ENCODE measurements around the gene CTXND1. TPM values are rescaled to one million over a fixed set of nuclear protein-coding genes. Genes with fewer than 3 reads are reported as not detected.

CTXND1 gene
- total and polyA plus RNA-seq, 2 of the 8 experiments (the other 6 are each of a cell fraction or from before 2014, with no cell fraction given), result 0.03 TPM; not detected in 1

DNA sequence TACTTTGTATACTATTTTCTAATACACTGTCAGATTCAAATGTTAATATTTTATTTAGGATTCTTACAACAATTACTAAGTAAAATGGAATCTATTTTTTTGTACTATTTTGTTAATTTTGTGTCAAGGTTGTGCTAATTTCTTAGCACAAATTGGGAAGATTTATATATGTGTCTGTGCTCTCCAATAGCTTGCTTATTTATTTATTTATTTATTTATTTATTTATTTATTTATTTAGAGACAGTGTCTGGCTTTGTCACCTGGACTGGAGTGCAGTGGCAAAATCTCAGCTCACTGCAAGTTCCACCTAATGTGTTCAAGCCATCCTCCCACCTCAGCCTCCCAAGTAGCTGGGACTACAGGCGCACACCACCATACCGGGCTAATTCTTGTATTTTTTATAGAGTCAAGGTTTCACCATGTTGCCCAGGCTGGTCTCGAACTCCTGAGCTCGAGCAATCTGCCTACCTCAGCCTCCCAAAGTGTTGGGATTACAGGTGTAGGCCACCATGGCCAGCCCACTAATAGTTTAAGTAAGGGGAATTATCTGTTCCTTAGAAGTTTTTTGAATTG is 34.6 kb downstream of the CTXND1 start:
- ChIA-PET POLR2A (ENCODE audit: partially characterized antibody) (no interaction called here), CTCF (ENCODE audit: partially characterized antibody) (interaction anchor here (0.8 kb wide), 1 partner anchor 26 kb away, joined by 3 read pairs; no protein-coding TSS in a partner anchor)
- Histone ChIP-seq H2BK5ac (ENCODE audit: low read depth, low read length) (no peak overlapping the region), H3K4ac (replicated peaks; ENCODE audit: insufficient read length, low read depth, low read length) (no peak overlapping the region), H3K4me2 (ENCODE audit: insufficient read depth in 1 of 2, low read depth in 2 of 2, low read length in 2 of 2) (no peak overlapping the region), H3K23ac (ENCODE audit: insufficient read length) (no peak overlapping the region), H3K14ac (ENCODE audit: insufficient read length) (no peak overlapping the region), H2BK120ac (replicated peaks; ENCODE audit: low read depth, low read length) (no peak overlapping the region), H2BK12ac (ENCODE audit: low read depth, low read length) (no peak overlapping the region), H2BK15ac (ENCODE audit: low read length) (no peak overlapping the region), H2AK5ac (ENCODE audit: low read depth, low read length) (no peak overlapping the region), H3K36me3 (ENCODE audit: control insufficient read depth in 2 of 4, insufficient read depth in 4 of 4, low read length in 3 of 4) (no peaks in the 10 kb centered on the region), H3K23me2 (ENCODE audit: low read depth, low read length) (no peaks in the 10 kb centered on the region), H2BK20ac (ENCODE audit: low read length) (no peak overlapping the region), H3K9me3 (ENCODE audit: insufficient read depth in 2 of 2, low read depth in 1 of 2, low read length in 1 of 2) (no peaks in the 10 kb centered on the region), H3K4me1 (replicated peaks in 1 of 4; ENCODE audit: control insufficient read depth in 3 of 4, insufficient read depth in 4 of 4, low read length in 3 of 4) (no peaks in the 10 kb centered on the region), H3K79me1 (ENCODE audit: low read depth, low read length) (no peaks in the 10 kb centered on the region), H3K27me3 (replicated peaks in 1 of 4; ENCODE audit: control insufficient read depth in 3 of 4, extremely low read depth in 1 of 4, insufficient read depth in 3 of 4, low read length in 3 of 4) (no peaks in the 10 kb centered on the region), H3K79me2 (ENCODE audit: control insufficient read depth in 1 of 2, insufficient read depth in 2 of 2, low read length in 2 of 2) (no peaks in the 10 kb centered on the region), H2AFZ (ENCODE audit: low read length) (no peak overlapping the region), H4K5ac (ENCODE audit: insufficient read length, low read depth, low read length) (no peak overlapping the region), H4K20me1 (replicated peaks in 1 of 2; ENCODE audit: control insufficient read depth in 1 of 2, insufficient read depth in 2 of 2, low read length in 2 of 2) (no peaks in the 10 kb centered on the region), H4K91ac (replicated peaks; ENCODE audit: insufficient read length, low read length) (no peak overlapping the region), H3K56ac (replicated peaks; ENCODE audit: insufficient read length, low read depth, low read length) (no peak overlapping the region), H3K27ac (ENCODE audit: low read depth, low read length) (no peak overlapping the region), H3K9ac (replicated peaks in 1 of 4; ENCODE audit: extremely low read depth in 1 of 4, low read depth in 3 of 4, low read length in 3 of 4) (no peak overlapping the region), H4K8ac (ENCODE audit: extremely low read depth, insufficient read depth, low read length) (no peak overlapping the region), H3K4me3 (ENCODE audit: extremely low read depth in 1 of 4, insufficient read depth in 2 of 4, low read depth in 3 of 4, low read length in 4 of 4) (no peak overlapping the region), H3K18ac (ENCODE audit: extremely low read depth, low read length) (no peak overlapping the region)
- FAIRE-seq (no peak), DNase-seq (ENCODE audit: low read depth in 1 of 2, low spot score in 2 of 2) (no peak)
- WGBS, 2 experiments (ENCODE audit: extremely low coverage in 1 of 2, insufficient coverage in 1 of 2, insufficient read length in 1 of 2, insufficient replicate concordance in 2 of 2, low coverage in 1 of 2, low lambda C conversion rate in 2 of 2, missing lambda C conversion rate in 1 of 2), result 92% methylated on average over 4 of the region's 4 CpGs; no CpG with 5 or more reads in 1 of the 2 experiments
- TF ChIP-seq, protein P1, sequence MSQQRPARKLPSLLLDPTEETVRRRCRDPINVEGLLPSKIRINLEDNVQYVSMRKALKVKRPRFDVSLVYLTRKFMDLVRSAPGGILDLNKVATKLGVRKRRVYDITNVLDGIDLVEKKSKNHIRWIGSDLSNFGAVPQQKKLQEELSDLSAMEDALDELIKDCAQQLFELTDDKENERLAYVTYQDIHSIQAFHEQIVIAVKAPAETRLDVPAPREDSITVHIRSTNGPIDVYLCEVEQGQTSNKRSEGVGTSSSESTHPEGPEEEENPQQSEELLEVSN (IDR thresholded peaks at IDR 0.05), result no peak
- TF ChIP-seq SP4 (IDR thresholded peaks at IDR 0.05; ENCODE audit: low read length) (no peak), RBBP5 (IDR thresholded peaks at IDR 0.05; ENCODE audit: borderline replicate concordance, low read depth, low read length) (no peak), SIRT6 (IDR thresholded peaks at IDR 0.05; ENCODE audit: low read length) (no peak), CEBPB (IDR thresholded peaks at IDR 0.05; ENCODE audit: low read depth, low read length) (no peak), TBP (IDR thresholded peaks at IDR 0.05; ENCODE audit: low read depth, low read length) (no peak), RFX5 (IDR thresholded peaks at IDR 0.05; ENCODE audit: borderline replicate concordance, low read depth, low read length) (no peak)
- TF ChIP-seq, protein P2, sequence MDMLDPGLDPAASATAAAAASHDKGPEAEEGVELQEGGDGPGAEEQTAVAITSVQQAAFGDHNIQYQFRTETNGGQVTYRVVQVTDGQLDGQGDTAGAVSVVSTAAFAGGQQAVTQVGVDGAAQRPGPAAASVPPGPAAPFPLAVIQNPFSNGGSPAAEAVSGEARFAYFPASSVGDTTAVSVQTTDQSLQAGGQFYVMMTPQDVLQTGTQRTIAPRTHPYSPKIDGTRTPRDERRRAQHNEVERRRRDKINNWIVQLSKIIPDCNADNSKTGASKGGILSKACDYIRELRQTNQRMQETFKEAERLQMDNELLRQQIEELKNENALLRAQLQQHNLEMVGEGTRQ (IDR thresholded peaks at IDR 0.05; ENCODE audit: low read length), result no peak

Measured in H1 (cell line).